ENCODE results near the gene SLC10A6.

The SLC10A6 gene, protein sequence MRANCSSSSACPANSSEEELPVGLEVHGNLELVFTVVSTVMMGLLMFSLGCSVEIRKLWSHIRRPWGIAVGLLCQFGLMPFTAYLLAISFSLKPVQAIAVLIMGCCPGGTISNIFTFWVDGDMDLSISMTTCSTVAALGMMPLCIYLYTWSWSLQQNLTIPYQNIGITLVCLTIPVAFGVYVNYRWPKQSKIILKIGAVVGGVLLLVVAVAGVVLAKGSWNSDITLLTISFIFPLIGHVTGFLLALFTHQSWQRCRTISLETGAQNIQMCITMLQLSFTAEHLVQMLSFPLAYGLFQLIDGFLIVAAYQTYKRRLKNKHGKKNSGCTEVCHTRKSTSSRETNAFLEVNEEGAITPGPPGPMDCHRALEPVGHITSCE

DNA sequence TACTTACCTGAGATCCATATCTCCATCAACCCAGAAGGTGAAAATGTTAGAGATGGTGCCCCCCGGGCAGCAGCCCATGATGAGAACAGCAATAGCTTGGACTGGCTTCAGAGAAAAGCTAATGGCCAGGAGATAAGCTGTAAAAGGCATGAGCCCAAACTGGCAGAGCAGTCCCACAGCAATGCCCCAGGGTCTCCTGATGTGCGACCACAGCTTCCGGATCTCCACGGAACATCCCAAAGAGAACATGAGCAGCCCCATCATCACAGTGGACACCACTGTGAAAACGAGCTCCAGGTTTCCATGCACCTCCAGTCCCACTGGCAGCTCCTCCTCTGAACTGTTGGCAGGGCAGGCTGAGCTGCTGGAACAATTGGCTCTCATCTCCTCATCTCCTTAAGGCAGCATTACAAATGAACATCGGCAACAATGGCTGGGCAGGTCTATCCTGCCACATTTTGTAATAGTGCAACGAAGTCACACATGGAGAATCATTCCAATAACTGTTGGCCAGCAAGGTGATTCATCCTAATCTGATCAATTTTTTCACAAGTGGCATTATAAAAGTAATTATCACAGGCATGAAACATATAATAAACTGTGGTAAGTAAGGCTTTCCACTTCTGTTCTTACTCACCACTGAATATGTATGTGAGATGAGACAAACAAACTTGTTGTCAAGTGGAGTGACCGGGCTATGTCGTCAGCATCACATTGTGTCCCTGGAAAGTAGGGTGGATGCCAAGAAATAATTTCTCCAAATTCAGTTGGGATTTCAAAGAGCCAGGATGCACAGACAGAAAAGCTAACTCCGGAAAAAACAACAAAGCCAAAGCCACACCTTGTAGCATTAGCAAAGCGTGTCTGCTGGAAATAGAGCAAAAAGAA, at the start of gene SLC10A6:
Gene SLC10A6, minus strand, starts transcription at position 653 of the 888 bp plus-strand sequence. Its CDS starts 269 bp downstream, at position 384.
- DNase-seq (ENCODE audit: low read depth) = no peak
- TF ChIP-seq, protein P1, sequence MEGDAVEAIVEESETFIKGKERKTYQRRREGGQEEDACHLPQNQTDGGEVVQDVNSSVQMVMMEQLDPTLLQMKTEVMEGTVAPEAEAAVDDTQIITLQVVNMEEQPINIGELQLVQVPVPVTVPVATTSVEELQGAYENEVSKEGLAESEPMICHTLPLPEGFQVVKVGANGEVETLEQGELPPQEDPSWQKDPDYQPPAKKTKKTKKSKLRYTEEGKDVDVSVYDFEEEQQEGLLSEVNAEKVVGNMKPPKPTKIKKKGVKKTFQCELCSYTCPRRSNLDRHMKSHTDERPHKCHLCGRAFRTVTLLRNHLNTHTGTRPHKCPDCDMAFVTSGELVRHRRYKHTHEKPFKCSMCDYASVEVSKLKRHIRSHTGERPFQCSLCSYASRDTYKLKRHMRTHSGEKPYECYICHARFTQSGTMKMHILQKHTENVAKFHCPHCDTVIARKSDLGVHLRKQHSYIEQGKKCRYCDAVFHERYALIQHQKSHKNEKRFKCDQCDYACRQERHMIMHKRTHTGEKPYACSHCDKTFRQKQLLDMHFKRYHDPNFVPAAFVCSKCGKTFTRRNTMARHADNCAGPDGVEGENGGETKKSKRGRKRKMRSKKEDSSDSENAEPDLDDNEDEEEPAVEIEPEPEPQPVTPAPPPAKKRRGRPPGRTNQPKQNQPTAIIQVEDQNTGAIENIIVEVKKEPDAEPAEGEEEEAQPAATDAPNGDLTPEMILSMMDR (conservative IDR thresholded peaks at IDR 0.05; ENCODE audit: low read depth, low read length) = no peak
- H3K4me3 ChIP-seq (ENCODE audit: low read length) = no peak within 1 kb of the TSS

DNA sequence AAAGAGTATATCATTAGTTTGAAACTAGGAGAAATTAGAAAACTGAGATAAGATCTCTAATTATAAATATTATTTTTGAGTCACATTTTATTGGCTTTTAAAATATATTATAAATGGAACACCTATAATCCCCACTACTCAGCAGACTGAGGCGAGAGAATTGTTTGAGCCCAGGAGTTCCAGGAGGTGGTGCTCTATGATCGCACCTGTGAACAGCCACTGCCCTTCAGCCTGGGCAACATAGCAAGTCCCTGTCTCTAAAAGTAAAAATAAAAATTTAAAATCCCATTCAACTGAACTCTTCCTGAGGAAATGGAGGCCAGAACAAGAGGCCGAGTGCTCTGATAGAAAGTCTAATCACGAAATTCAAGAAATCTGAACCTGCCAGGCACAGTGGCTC, 49.4 kb upstream of the SLC10A6 start:
- H3K4me3 ChIP-seq (ENCODE audit: low read length) = no peak overlapping the region
- TF ChIP-seq, protein P1 (conservative IDR thresholded peaks at IDR 0.05; ENCODE audit: low read depth, low read length) = peak; percentile 27
- no peak for DNase-seq (ENCODE audit: low read depth)

DNA sequence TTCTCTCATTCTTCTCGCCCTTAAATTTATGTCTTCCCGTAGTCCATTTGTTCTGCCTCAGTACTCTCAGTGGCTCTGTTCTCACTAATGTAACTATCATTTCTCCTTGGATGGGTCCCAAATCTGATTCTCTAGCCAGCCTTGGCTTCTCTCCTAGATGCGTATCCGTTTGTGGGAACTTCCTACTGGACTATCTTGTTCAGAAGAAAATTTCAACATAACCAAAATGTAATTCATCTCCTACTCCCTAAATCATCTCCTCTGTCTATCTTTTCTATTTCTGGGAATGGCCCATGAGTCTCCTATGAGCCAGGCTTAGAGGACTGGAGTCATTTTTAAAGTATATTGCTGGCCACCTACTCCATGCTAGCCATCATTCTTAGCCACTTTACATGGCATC, 47.4 kb upstream of the SLC10A6 start:
- TF ChIP-seq, protein P1 (conservative IDR thresholded peaks at IDR 0.05; ENCODE audit: low read depth, low read length) = no peak
- no peak for DNase-seq (ENCODE audit: low read depth)
- no peak overlapping the region for H3K4me3 ChIP-seq (ENCODE audit: low read length)

DNA sequence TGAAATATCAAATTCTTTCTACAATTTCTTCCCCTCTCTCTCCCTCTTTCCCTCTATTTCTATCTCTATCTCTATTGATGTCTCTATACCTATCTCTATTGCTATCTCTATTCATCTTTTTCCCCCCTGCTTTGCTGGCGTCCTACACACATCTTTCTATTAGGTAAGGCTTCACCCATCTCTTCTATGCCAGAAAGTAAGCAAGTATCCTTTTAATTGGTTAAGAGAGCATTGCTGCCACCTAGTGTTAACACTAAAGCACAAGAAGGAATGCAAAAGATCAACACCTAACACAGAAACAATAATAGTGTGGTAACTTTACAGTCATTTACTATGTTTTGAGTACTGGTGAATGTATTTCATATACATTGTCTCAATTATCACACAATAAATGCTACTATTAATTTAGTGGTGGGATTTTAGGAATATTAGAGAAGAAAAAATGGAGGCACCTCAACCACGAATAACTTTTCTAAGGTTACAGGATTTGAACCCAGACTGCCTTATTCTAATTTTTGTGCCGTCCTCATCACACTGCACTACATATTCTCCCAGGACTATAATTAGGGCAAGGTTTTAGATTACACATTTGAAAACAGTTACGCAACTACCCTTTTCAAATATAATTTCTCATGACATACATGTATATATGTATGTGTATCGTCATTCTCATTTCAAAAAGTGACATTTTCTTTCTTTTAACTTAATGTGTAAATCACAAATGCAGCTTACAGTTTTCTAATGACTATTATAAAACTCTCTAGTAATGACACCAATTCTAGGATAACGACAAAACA, 46.7 kb upstream of the SLC10A6 start:
- TF ChIP-seq, protein P1 (conservative IDR thresholded peaks at IDR 0.05; ENCODE audit: low read depth, low read length) = peak; percentile 70
- DNase-seq (ENCODE audit: low read depth) = no peak
- no peak overlapping the region for H3K4me3 ChIP-seq (ENCODE audit: low read length)

DNA sequence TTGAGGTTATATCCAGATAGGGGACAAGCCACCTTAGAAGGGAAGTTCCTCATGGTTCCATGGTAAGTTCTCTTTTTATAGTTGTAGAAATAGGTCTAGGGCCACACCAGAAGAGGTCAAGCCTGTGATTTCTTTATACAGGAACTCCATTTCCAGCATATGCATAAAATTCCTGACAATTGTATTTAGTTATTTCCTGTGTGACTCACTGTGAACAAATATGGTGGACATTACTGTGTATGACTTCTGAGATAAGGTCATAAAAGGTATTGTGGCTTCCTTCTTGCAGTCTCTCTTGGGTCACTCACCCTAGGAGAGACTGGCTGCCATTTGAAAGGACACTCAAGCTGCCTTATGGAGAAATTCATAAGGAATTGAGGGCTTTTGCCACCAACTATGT, 45.3 kb upstream of the SLC10A6 start:
- no peak for DNase-seq (ENCODE audit: low read depth)
- TF ChIP-seq, protein P1 (conservative IDR thresholded peaks at IDR 0.05; ENCODE audit: low read depth, low read length) = no peak
- H3K4me3 ChIP-seq (ENCODE audit: low read length) = no peak overlapping the region

DNA sequence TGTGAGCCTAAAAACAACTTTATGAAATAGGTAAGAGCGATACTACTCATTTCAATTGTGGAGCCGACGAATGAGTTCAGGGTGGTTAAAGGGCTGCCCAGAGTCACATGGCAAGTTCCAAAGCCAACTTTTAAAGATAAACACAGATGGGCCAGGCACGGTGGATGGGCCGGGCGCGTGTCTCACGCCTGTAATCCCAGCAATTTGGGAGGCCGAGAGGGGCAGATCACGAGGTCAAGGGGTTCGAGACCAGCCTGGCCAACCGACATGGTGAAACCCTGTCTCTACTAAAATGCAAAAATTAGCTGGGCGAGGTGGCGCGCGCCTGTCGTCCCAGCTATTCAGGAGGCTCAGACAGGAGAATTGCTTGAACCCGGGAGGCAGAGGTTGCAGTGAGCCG, 44.0 kb upstream of the SLC10A6 start:
- H3K4me3 ChIP-seq (ENCODE audit: low read length) = peak overlapping the region; percentile 67
- no peak for DNase-seq (ENCODE audit: low read depth)
- TF ChIP-seq, protein P1 (conservative IDR thresholded peaks at IDR 0.05; ENCODE audit: low read depth, low read length) = no peak

Measured in retinal pigment epithelial cell (primary cell).